ENCODE measurements around the gene PARVB. TPM values are rescaled to one million over a fixed set of nuclear protein-coding genes. Genes with fewer than 3 reads are reported as not detected.
A peak's percentile ranks its signal among the peaks of the same experiment; 100 is the strongest.

Gene PARVB
- total RNA-seq, 1 donor from 2014 or later: 4.4 TPM

GRCh38 chr22:43990044-43990443, 34.1 kb upstream of the PARVB start:
- no peaks in the 10 kb centered on the region for H3K9me3 Mint-ChIP-seq (ENCODE audit: unreplicated experiment)
- no peak overlapping the region for H3K4me3 Mint-ChIP-seq (ENCODE audit: unreplicated experiment)
- H3K27ac Mint-ChIP-seq (ENCODE audit: unreplicated experiment): no peak overlapping the region
- peaks cover 47% of the 10 kb centered on the region for H3K36me3 Mint-ChIP-seq (ENCODE audit: unreplicated experiment)
- no peak for DNase-seq (ENCODE audit: extremely low spot score, unreplicated experiment)
- no peak for TF ChIP-seq CTCF (IDR thresholded peaks at IDR 0.05)
- H3K4me1 Mint-ChIP-seq (ENCODE audit: unreplicated experiment): peaks cover 3% of the 10 kb centered on the region
- H3K27me3 Mint-ChIP-seq (ENCODE audit: unreplicated experiment): no peaks in the 10 kb centered on the region

DNA sequence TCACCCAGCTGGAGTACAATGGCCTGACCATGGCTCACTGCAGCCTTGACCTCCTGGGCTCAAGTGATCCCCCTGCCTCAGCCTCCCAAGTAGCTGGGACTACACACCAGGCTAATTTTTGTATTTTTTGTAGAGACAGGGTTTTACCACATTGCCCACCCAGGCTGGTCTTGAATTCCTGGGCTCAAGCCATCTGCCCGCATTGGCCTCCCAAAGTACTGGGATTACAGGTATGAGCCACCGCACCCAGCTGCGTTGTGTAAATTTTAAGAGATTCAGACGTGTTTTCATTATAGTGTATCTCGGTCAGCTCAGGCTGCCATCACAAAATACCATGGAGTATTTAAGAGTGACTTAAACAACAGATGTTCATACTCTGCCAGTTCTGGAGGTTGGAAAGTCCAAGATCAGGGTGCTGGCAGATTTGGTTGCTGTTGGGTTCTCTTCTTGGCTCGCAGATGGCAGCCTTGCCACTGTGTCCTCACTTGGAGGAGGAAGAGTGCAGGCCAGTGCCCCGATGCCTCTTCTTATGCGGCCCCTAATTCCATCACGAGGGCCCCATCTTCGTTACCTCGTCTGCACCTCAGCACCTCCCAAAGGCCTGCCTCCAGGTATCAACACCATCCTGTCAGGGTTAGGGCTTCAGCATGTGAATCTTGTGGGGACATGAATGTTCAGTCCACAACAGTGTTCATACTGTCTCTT, 32.6 kb upstream of the PARVB start:
- H3K4me1 Mint-ChIP-seq (ENCODE audit: unreplicated experiment): peaks cover 3% of the 10 kb centered on the region

GRCh38 chr22:43992331-43992821, 31.7 kb upstream of the PARVB start:
- Mint-ChIP-seq H3K27ac (ENCODE audit: unreplicated experiment) (no peak overlapping the region), H3K9me3 (ENCODE audit: unreplicated experiment) (no peaks in the 10 kb centered on the region), H3K36me3 (ENCODE audit: unreplicated experiment) (peaks cover 45% of the 10 kb centered on the region), H3K27me3 (ENCODE audit: unreplicated experiment) (no peaks in the 10 kb centered on the region), H3K4me3 (ENCODE audit: unreplicated experiment) (no peak overlapping the region), H3K4me1 (ENCODE audit: unreplicated experiment) (peaks cover 3% of the 10 kb centered on the region)
- no peak for TF ChIP-seq CTCF (IDR thresholded peaks at IDR 0.05)
- no peak for DNase-seq (ENCODE audit: extremely low spot score, unreplicated experiment)

More for the DNA sequence above, 32.6 kb upstream of the PARVB start:
- Mint-ChIP-seq H3K27me3 (ENCODE audit: unreplicated experiment) (no peaks in the 10 kb centered on the region), H3K4me3 (ENCODE audit: unreplicated experiment) (no peak overlapping the region), H3K27ac (ENCODE audit: unreplicated experiment) (no peak overlapping the region), H3K9me3 (ENCODE audit: unreplicated experiment) (no peaks in the 10 kb centered on the region), H3K36me3 (ENCODE audit: unreplicated experiment) (peaks cover 42% of the 10 kb centered on the region)
- TF ChIP-seq CTCF (IDR thresholded peaks at IDR 0.05): no peak
- DNase-seq (ENCODE audit: extremely low spot score, unreplicated experiment): no peak

DNA sequence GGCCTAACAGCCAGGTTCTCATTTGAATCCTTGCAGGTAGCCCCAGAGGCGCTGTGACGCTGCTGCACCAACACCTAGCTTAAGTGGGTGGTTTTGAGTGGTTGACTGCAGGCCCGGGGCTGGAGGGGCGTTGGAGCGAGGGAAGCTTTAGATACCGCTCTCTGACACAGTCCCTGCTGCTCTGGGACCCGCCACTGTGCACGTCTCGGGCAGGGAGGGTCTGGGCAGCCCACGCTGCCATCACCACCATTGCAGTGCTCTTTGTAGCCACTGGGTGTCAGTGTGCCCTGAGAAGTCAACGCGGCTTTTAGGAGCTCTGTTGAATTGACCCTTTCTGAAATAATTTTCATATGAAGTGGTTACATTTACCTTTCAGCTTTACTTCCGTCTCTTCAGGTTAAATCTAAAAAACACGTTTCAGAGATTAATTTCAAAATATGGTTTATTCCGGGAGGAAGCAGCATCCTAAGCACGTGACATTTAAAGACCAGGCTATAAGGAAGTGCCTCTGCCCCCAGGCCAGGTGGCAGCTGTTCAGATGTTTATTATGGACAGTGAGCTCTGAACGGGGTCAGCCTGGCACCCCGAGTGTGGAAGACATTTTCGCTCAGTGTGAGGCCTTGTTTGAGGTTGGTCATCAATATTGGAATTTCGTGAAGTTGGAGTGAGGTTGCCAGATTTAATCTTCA, 30.9 kb upstream of the PARVB start:
- Mint-ChIP-seq H3K27me3 (ENCODE audit: unreplicated experiment) (no peaks in the 10 kb centered on the region), H3K36me3 (ENCODE audit: unreplicated experiment) (peaks cover 46% of the 10 kb centered on the region), H3K4me3 (ENCODE audit: unreplicated experiment) (no peak overlapping the region), H3K27ac (ENCODE audit: unreplicated experiment) (no peak overlapping the region), H3K4me1 (ENCODE audit: unreplicated experiment) (peaks cover 3% of the 10 kb centered on the region), H3K9me3 (ENCODE audit: unreplicated experiment) (no peaks in the 10 kb centered on the region)
- no peak for DNase-seq (ENCODE audit: extremely low spot score, unreplicated experiment)
- TF ChIP-seq CTCF (IDR thresholded peaks at IDR 0.05): peak; percentile 95

- DNase-seq (ENCODE audit: extremely low spot score, unreplicated experiment): no peak
- Mint-ChIP-seq H3K9me3 (ENCODE audit: unreplicated experiment) (no peaks in the 10 kb centered on the region), H3K4me1 (ENCODE audit: unreplicated experiment) (peaks cover 3% of the 10 kb centered on the region), H3K27me3 (ENCODE audit: unreplicated experiment) (no peaks in the 10 kb centered on the region), H3K4me3 (ENCODE audit: unreplicated experiment) (no peak overlapping the region), H3K27ac (ENCODE audit: unreplicated experiment) (no peak overlapping the region), H3K36me3 (ENCODE audit: unreplicated experiment) (peaks cover 54% of the 10 kb centered on the region)
- no peak for TF ChIP-seq CTCF (IDR thresholded peaks at IDR 0.05)
These were observed 30.1 kb upstream of the PARVB start for GRCh38 chr22:43994006-43994405.
